OCI-LY1 (cell line): Measurements from ENCODE around the gene MAPK1.

Experiments used
- H2AFZ ChIP-seq: fragments of 200-600 bp; sonication (generic), shearing (Covaris generic); 2 replicates; pipeline ENCODE4 v1.6.0; 2014; ENCODE audit warnings: antibody characterized with exemption, mild to moderate bottlenecking, low read length
- H3F3A ChIP-seq: fragments of 200-600 bp; sonication (generic), shearing (Covaris generic); 2 replicates; pipeline ENCODE4 v1.6.0; 2014; ENCODE audit warnings: mild to moderate bottlenecking, antibody characterized with exemption, low read length, moderate library complexity; ENCODE audit not compliant: insufficient read depth
- H3K27ac ChIP-seq: fragments of 200-600 bp; sonication (generic); 2 replicates; pipeline ENCODE4 v1.5.1; 2014; ENCODE audit warnings: low read length, mixed run types, mild to moderate bottlenecking, low read depth; ENCODE audit not compliant: poor library complexity, severe bottlenecking
- H3K27me3 ChIP-seq: fragments of 200-600 bp; sonication (generic); 2 replicates; pipeline ENCODE4 v1.6.0; 2014; ENCODE audit warnings: antibody characterized with exemption, mild to moderate bottlenecking, low read length, moderate library complexity; ENCODE audit not compliant: insufficient read depth
- H3K36me3 ChIP-seq: fragments of 200-600 bp; sonication (generic); 2 replicates; pipeline ENCODE4 v1.6.1; 2014; ENCODE audit warnings: mild to moderate bottlenecking, antibody characterized with exemption, low read length, moderate library complexity, mixed read lengths; ENCODE audit not compliant: insufficient read depth
- H3K4me1 ChIP-seq: fragments of 200-600 bp; sonication (generic); 2 replicates; pipeline ENCODE4 v1.5.1; 2014; ENCODE audit warnings: mild to moderate bottlenecking, low read length, moderate library complexity; ENCODE audit not compliant: insufficient read depth, severe bottlenecking
- H3K4me2 ChIP-seq: fragments of 200-600 bp; sonication (generic), shearing (Covaris generic); 2 replicates; pipeline ENCODE4 v1.6.1; 2014; ENCODE audit warnings: low read length
- H3K4me3 ChIP-seq: fragments of 200-600 bp; sonication (generic); 2 replicates; pipeline ENCODE4 v1.5.1; 2014; ENCODE audit warnings: low read length, low read depth, mild to moderate bottlenecking, mixed read lengths; ENCODE audit not compliant: poor library complexity, severe bottlenecking
- H3K79me2 ChIP-seq: fragments of 200-600 bp; shearing (Covaris generic); 2 replicates; pipeline ENCODE4 v1.6.1; 2016; ENCODE audit warnings: mixed run types, low read length, mixed read lengths; ENCODE audit not compliant: insufficient read depth
- H3K9ac ChIP-seq: fragments of 200-600 bp; sonication (generic), shearing (Covaris generic); 2 replicates; pipeline ENCODE4 v1.6.1; 2014; ENCODE audit warnings: mild to moderate bottlenecking, low read length, mixed read lengths
- H3K9me2 ChIP-seq: fragments of 200-600 bp; sonication (generic), shearing (Covaris generic); 2 replicates; pipeline ENCODE4 v1.6.1; 2014; ENCODE audit warnings: low read depth, mild to moderate bottlenecking, low read length, mixed read lengths
- H3K9me3 ChIP-seq: fragments of 200-600 bp; shearing (Covaris generic); 2 replicates; pipeline ENCODE4 v1.6.1; 2014; ENCODE audit warnings: low read length, mixed read lengths
- H4K20me1 ChIP-seq: fragments of 200-600 bp; sonication (generic), shearing (Covaris generic); 2 replicates; pipeline ENCODE4 v1.6.0; 2016; ENCODE audit warnings: mild to moderate bottlenecking, low read length; ENCODE audit not compliant: insufficient read depth
- CTCF ChIP-seq: fragments of 200-600 bp; sonication (generic), shearing (Covaris generic); IDR thresholded peaks from 2 replicates; pipeline ENCODE4 v1.5.1; 2017; ENCODE audit warnings: mild to moderate bottlenecking, antibody characterized with exemption, low read length, moderate library complexity, mixed read lengths
- EZH2 ChIP-seq: fragments of 200-600 bp; sonication (generic), shearing (Covaris generic); IDR thresholded peaks from 2 replicates; pipeline ENCODE4 v1.8.0; 2017; ENCODE audit warnings: borderline replicate concordance, mixed run types, mild to moderate bottlenecking, antibody characterized with exemption, low read length, moderate library complexity, mixed read lengths

Gene MAPK1

DNA sequence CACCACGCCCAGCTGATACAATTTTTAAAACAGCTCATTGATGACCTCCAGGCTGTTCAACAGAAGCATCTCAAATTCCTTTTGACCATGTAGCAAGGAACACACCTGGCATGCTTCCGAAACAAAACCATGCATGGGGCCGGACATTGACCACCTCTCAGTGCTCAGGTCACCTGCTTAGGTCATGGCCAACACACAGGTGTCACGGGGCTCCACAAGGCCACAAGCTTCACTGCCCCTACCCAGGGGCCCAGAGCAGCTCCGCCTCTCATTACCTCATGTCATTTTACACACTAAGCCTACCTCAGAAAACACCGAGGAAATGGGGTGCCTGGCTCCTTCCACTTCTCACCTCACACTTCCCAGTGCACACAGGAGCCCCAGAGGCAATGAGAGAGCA lies 158.5 kb downstream of the MAPK1 start:
- Histone ChIP-seq H3K9ac (no peak overlapping the region), H3K79me2 (no peaks in the 10 kb centered on the region), H3K9me2 (no peaks in the 10 kb centered on the region), H3K27ac (no peak overlapping the region), H3K36me3 (peaks cover 4% of the 10 kb centered on the region; the same call in 1 of the 2 replicates), H3F3A (no peaks in the 10 kb centered on the region), H3K27me3 (no peaks in the 10 kb centered on the region), H3K4me2 (no peak overlapping the region), H3K4me1 (peaks cover 17% of the 10 kb centered on the region), H3K4me3 (no peak overlapping the region), H2AFZ (no peak overlapping the region), H3K9me3 (no peaks in the 10 kb centered on the region), H4K20me1 (no peaks in the 10 kb centered on the region)
- TF ChIP-seq EZH2 (no peak), CTCF (no peak)

- H3K27ac ChIP-seq, result peak overlapping the region; percentile 20
- no peak overlapping the region for H3K4me3 ChIP-seq
- no peaks in the 10 kb centered on the region for H3F3A ChIP-seq
- H3K36me3 ChIP-seq, result peaks cover 4% of the 10 kb centered on the region; the same call in 1 of the 2 replicates
- no peaks in the 10 kb centered on the region for H3K9me2 ChIP-seq
- H3K79me2 ChIP-seq, result no peaks in the 10 kb centered on the region
- no peak overlapping the region for H2AFZ ChIP-seq
- no peaks in the 10 kb centered on the region for H4K20me1 ChIP-seq
- H3K9ac ChIP-seq, result no peak overlapping the region
- no peak overlapping the region for H3K4me2 ChIP-seq
- H3K4me1 ChIP-seq, result peaks cover 17% of the 10 kb centered on the region
- TF ChIP-seq EZH2, result no peak
- no peak for TF ChIP-seq CTCF
- no peaks in the 10 kb centered on the region for H3K9me3 ChIP-seq
- H3K27me3 ChIP-seq, result no peaks in the 10 kb centered on the region
Observed at GRCh38 chr22:21707677-21708076, 159.8 kb downstream of the MAPK1 start.
